Measurements from ENCODE around the gene SH3GLB2.

The SH3GLB2 gene

GRCh38 chr9:129013674-129014073 is 14.5 kb downstream of the SH3GLB2 start:
- Histone ChIP-seq H3K36me3 (ENCODE audit: control insufficient read depth, insufficient read depth, low read length) (peaks cover 68% of the 10 kb centered on the region), H3K9ac (ENCODE audit: low read depth, low read length) (no peak overlapping the region), H3K27ac (ENCODE audit: low read depth, low read length) (no peak overlapping the region), H3K9me3 (ENCODE audit: control insufficient read depth, insufficient read depth, low read length) (no peaks in the 10 kb centered on the region), H3K4me1 (ENCODE audit: control insufficient read depth, insufficient read depth, low read length) (no peaks in the 10 kb centered on the region), H3K4me3 (ENCODE audit: low read depth, low read length) (no peak overlapping the region), H3K27me3 (ENCODE audit: control insufficient read depth, insufficient read depth, low read length) (no peaks in the 10 kb centered on the region)

- Histone ChIP-seq H3K4me3 (ENCODE audit: low read depth, low read length) (no peak overlapping the region), H3K27ac (ENCODE audit: low read depth, low read length) (no peak overlapping the region), H3K9ac (ENCODE audit: low read depth, low read length) (no peak overlapping the region), H3K4me1 (ENCODE audit: control insufficient read depth, insufficient read depth, low read length) (no peaks in the 10 kb centered on the region), H3K27me3 (ENCODE audit: control insufficient read depth, insufficient read depth, low read length) (no peaks in the 10 kb centered on the region), H3K36me3 (ENCODE audit: control insufficient read depth, insufficient read depth, low read length) (peaks cover 74% of the 10 kb centered on the region), H3K9me3 (ENCODE audit: control insufficient read depth, insufficient read depth, low read length) (no peaks in the 10 kb centered on the region)
Observed at GRCh38 chr9:129012893-129013448, 15.2 kb downstream of the SH3GLB2 start.

GRCh38 chr9:129012343-129012742 is 15.8 kb downstream of the SH3GLB2 start:
- no peaks in the 10 kb centered on the region for H3K27me3 ChIP-seq (ENCODE audit: control insufficient read depth, insufficient read depth, low read length)
- no peak overlapping the region for H3K27ac ChIP-seq (ENCODE audit: low read depth, low read length)
- H3K9me3 ChIP-seq (ENCODE audit: control insufficient read depth, insufficient read depth, low read length) = no peaks in the 10 kb centered on the region
- no peak overlapping the region for H3K9ac ChIP-seq (ENCODE audit: low read depth, low read length)
- H3K4me3 ChIP-seq (ENCODE audit: low read depth, low read length) = no peak overlapping the region
- H3K4me1 ChIP-seq (ENCODE audit: control insufficient read depth, insufficient read depth, low read length) = no peaks in the 10 kb centered on the region
- peaks cover 80% of the 10 kb centered on the region for H3K36me3 ChIP-seq (ENCODE audit: control insufficient read depth, insufficient read depth, low read length)

- H3K27ac ChIP-seq (ENCODE audit: low read depth, low read length) = no peak overlapping the region
- H3K27me3 ChIP-seq (ENCODE audit: control insufficient read depth, insufficient read depth, low read length) = no peaks in the 10 kb centered on the region
- no peak overlapping the region for H3K4me3 ChIP-seq (ENCODE audit: low read depth, low read length)
- no peaks in the 10 kb centered on the region for H3K4me1 ChIP-seq (ENCODE audit: control insufficient read depth, insufficient read depth, low read length)
- no peak overlapping the region for H3K9ac ChIP-seq (ENCODE audit: low read depth, low read length)
- no peaks in the 10 kb centered on the region for H3K9me3 ChIP-seq (ENCODE audit: control insufficient read depth, insufficient read depth, low read length)
- peaks cover 82% of the 10 kb centered on the region for H3K36me3 ChIP-seq (ENCODE audit: control insufficient read depth, insufficient read depth, low read length)
Observed at GRCh38 chr9:129011761-129012181, 16.4 kb downstream of the SH3GLB2 start.

- Histone ChIP-seq H3K9ac (ENCODE audit: low read depth, low read length) (no peak overlapping the region), H3K4me1 (ENCODE audit: control insufficient read depth, insufficient read depth, low read length) (no peaks in the 10 kb centered on the region), H3K9me3 (ENCODE audit: control insufficient read depth, insufficient read depth, low read length) (no peaks in the 10 kb centered on the region), H3K36me3 (ENCODE audit: control insufficient read depth, insufficient read depth, low read length) (peaks cover 88% of the 10 kb centered on the region), H3K4me3 (ENCODE audit: low read depth, low read length) (no peak overlapping the region), H3K27ac (ENCODE audit: low read depth, low read length) (no peak overlapping the region), H3K27me3 (ENCODE audit: control insufficient read depth, insufficient read depth, low read length) (no peaks in the 10 kb centered on the region)
Observed at GRCh38 chr9:129011170-129011569, 17.0 kb downstream of the SH3GLB2 start.

- Histone ChIP-seq H3K9ac (ENCODE audit: low read depth, low read length) (no peak overlapping the region), H3K36me3 (ENCODE audit: control insufficient read depth, insufficient read depth, low read length) (peaks cover 90% of the 10 kb centered on the region), H3K9me3 (ENCODE audit: control insufficient read depth, insufficient read depth, low read length) (no peaks in the 10 kb centered on the region), H3K27ac (ENCODE audit: low read depth, low read length) (no peak overlapping the region), H3K4me1 (ENCODE audit: control insufficient read depth, insufficient read depth, low read length) (no peaks in the 10 kb centered on the region), H3K4me3 (ENCODE audit: low read depth, low read length) (no peak overlapping the region), H3K27me3 (ENCODE audit: control insufficient read depth, insufficient read depth, low read length) (no peaks in the 10 kb centered on the region)
Observed at GRCh38 chr9:129010267-129010975, 17.7 kb downstream of the SH3GLB2 start.

GRCh38 chr9:129009584-129010141 is 18.5 kb downstream of the SH3GLB2 start:
- H3K9ac ChIP-seq (ENCODE audit: low read depth, low read length) = no peak overlapping the region
- peaks cover 90% of the 10 kb centered on the region for H3K36me3 ChIP-seq (ENCODE audit: control insufficient read depth, insufficient read depth, low read length)
- no peak overlapping the region for H3K27ac ChIP-seq (ENCODE audit: low read depth, low read length)
- H3K9me3 ChIP-seq (ENCODE audit: control insufficient read depth, insufficient read depth, low read length) = no peaks in the 10 kb centered on the region
- no peaks in the 10 kb centered on the region for H3K4me1 ChIP-seq (ENCODE audit: control insufficient read depth, insufficient read depth, low read length)
- no peak overlapping the region for H3K4me3 ChIP-seq (ENCODE audit: low read depth, low read length)
- H3K27me3 ChIP-seq (ENCODE audit: control insufficient read depth, insufficient read depth, low read length) = no peaks in the 10 kb centered on the region

- no peaks in the 10 kb centered on the region for H3K9me3 ChIP-seq (ENCODE audit: control insufficient read depth, insufficient read depth, low read length)
- peaks cover 85% of the 10 kb centered on the region for H3K36me3 ChIP-seq (ENCODE audit: control insufficient read depth, insufficient read depth, low read length)
- no peaks in the 10 kb centered on the region for H3K27me3 ChIP-seq (ENCODE audit: control insufficient read depth, insufficient read depth, low read length)
- no peaks in the 10 kb centered on the region for H3K4me1 ChIP-seq (ENCODE audit: control insufficient read depth, insufficient read depth, low read length)
- H3K9ac ChIP-seq (ENCODE audit: low read depth, low read length) = no peak overlapping the region
- H3K27ac ChIP-seq (ENCODE audit: low read depth, low read length) = no peak overlapping the region
- no peak overlapping the region for H3K4me3 ChIP-seq (ENCODE audit: low read depth, low read length)
Observed at GRCh38 chr9:129008986-129009583, 19.0 kb downstream of the SH3GLB2 start.

- H3K27ac ChIP-seq (ENCODE audit: low read depth, low read length) = no peak overlapping the region
- H3K36me3 ChIP-seq (ENCODE audit: control insufficient read depth, insufficient read depth, low read length) = peaks cover 82% of the 10 kb centered on the region
- no peaks in the 10 kb centered on the region for H3K4me1 ChIP-seq (ENCODE audit: control insufficient read depth, insufficient read depth, low read length)
Observed at GRCh38 chr9:129008469-129008965, 19.6 kb downstream of the SH3GLB2 start.

GRCh38 chr9:129007766-129008468 is 20.2 kb downstream of the SH3GLB2 start:
- H3K9me3 ChIP-seq (ENCODE audit: control insufficient read depth, insufficient read depth, low read length) = no peaks in the 10 kb centered on the region
- no peaks in the 10 kb centered on the region for H3K27me3 ChIP-seq (ENCODE audit: control insufficient read depth, insufficient read depth, low read length)
- no peaks in the 10 kb centered on the region for H3K4me1 ChIP-seq (ENCODE audit: control insufficient read depth, insufficient read depth, low read length)
- no peak overlapping the region for H3K27ac ChIP-seq (ENCODE audit: low read depth, low read length)
- H3K4me3 ChIP-seq (ENCODE audit: low read depth, low read length) = no peak overlapping the region
- H3K36me3 ChIP-seq (ENCODE audit: control insufficient read depth, insufficient read depth, low read length) = peaks cover 82% of the 10 kb centered on the region
- H3K9ac ChIP-seq (ENCODE audit: low read depth, low read length) = no peak overlapping the region

More at GRCh38 chr9:129008469-129008965, 19.6 kb downstream of the SH3GLB2 start:
- H3K9ac ChIP-seq (ENCODE audit: low read depth, low read length) = no peak overlapping the region
- H3K4me3 ChIP-seq (ENCODE audit: low read depth, low read length) = no peak overlapping the region
- no peaks in the 10 kb centered on the region for H3K27me3 ChIP-seq (ENCODE audit: control insufficient read depth, insufficient read depth, low read length)
- H3K9me3 ChIP-seq (ENCODE audit: control insufficient read depth, insufficient read depth, low read length) = no peaks in the 10 kb centered on the region
